ENCODE results near the gene CHST8. TPM values are rescaled to one million over a fixed set of nuclear protein-coding genes. Genes with fewer than 3 reads are reported as not detected.

The CHST8 gene
- total and polyA plus RNA-seq, 11 donors, result 0.10 to 0.88 (median 0.22) TPM; not detected in 3

DNA sequence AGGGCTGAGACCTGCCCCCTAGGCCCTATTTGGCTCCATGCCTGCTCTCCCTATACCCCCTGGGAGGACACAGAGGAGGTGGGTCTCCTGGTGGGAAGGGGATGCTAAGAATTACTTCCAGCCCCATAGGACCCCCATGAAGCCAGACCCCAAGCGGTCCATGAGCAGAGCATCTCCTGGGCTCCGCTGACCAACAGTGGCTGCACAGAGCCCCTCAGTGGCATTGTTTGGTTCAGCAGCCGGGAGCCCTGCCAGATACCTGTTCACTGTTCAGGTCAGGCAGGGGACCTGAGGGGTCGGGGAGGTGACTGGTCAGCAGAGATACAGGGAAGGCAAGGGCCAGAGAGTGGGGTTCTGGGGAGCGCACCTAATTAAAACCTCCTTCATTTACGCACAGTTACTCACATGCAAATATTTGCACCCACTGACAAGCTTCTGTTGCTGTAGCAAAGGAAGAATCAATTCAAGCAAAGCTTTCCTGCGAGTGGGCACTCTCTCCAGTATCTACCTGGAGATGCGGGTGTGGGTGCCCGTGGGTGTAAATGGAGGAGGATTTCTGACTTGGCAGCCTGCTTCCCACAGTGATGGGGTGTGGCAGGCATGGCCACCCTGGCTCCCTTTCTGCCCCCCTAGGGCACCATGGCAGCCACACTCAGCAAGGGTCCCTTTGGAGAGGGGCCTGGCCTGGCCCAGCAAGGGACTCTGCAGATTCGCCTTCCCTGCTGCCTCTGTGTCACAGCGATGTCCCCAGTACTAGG, 83.5 kb downstream of the CHST8 start:
- 71 to 77% (median 71%) methylated on average over 8 to 11 of the region's 11 CpGs for WGBS, 4 donors
- H3K9me3 ChIP-seq, result peaks cover 0 to 13% (median 0%) of the 10 kb centered on the region in 12 donors
- no peaks in the 10 kb centered on the region for H3K4me1 ChIP-seq
- H3K27me3 ChIP-seq, result no peaks in the 10 kb centered on the region
- intact Hi-C loops (cut with DNase I), result no loop called here
- no peak for ATAC-seq
- H3K27ac ChIP-seq, result no peak overlapping the region
- H3K4me3 ChIP-seq, result no peak overlapping the region
- no peak for TF ChIP-seq POLR2A (IDR thresholded peaks at IDR 0.05)
- TF ChIP-seq, protein P1, sequence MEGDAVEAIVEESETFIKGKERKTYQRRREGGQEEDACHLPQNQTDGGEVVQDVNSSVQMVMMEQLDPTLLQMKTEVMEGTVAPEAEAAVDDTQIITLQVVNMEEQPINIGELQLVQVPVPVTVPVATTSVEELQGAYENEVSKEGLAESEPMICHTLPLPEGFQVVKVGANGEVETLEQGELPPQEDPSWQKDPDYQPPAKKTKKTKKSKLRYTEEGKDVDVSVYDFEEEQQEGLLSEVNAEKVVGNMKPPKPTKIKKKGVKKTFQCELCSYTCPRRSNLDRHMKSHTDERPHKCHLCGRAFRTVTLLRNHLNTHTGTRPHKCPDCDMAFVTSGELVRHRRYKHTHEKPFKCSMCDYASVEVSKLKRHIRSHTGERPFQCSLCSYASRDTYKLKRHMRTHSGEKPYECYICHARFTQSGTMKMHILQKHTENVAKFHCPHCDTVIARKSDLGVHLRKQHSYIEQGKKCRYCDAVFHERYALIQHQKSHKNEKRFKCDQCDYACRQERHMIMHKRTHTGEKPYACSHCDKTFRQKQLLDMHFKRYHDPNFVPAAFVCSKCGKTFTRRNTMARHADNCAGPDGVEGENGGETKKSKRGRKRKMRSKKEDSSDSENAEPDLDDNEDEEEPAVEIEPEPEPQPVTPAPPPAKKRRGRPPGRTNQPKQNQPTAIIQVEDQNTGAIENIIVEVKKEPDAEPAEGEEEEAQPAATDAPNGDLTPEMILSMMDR (IDR thresholded peaks at IDR 0.05), result no peak
- peak in 1 of 5 donors; percentile 30 for DNase-seq
- no peaks in the 10 kb centered on the region for H3K36me3 ChIP-seq

DNA sequence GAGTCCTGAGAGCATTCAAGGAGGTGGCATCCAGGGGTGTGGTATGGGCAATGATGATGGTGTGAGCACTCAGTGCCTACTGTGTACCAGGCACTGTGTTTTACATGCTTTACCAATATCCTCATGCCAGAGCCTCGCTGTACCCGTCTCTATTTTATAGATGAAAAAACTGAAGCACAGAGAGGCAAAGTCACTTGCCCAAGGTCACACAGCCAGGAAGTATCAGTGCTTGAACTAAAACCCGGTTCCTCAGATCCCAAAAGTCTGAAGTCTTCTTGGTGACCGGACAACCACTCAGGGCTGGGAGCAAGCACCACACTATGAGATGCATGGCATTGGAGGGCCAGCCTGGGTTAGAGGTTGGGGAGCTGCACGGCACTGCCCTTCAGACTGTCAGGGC, 84.1 kb downstream of the CHST8 start:
- no peak for DNase-seq
- 79 to 86% (median 82%) methylated on average over 5 of the region's 5 CpGs for WGBS, 4 donors
- H3K4me3 ChIP-seq, result no peak overlapping the region
- H3K27me3 ChIP-seq, result peaks cover 0 to under 1% (median 0%) of the 10 kb centered on the region in 9 donors
- H3K27ac ChIP-seq, result no peak overlapping the region
- peaks cover 0 to 18% (median 2%) of the 10 kb centered on the region in 12 donors for H3K9me3 ChIP-seq
- H3K36me3 ChIP-seq, result no peaks in the 10 kb centered on the region
- no peak for ATAC-seq
- H3K4me1 ChIP-seq, result no peaks in the 10 kb centered on the region
- TF ChIP-seq, protein P1 (IDR thresholded peaks at IDR 0.05), result no peak
- no peak for TF ChIP-seq POLR2A (IDR thresholded peaks at IDR 0.05)
- intact Hi-C loops (cut with DNase I), result no loop called here

DNA sequence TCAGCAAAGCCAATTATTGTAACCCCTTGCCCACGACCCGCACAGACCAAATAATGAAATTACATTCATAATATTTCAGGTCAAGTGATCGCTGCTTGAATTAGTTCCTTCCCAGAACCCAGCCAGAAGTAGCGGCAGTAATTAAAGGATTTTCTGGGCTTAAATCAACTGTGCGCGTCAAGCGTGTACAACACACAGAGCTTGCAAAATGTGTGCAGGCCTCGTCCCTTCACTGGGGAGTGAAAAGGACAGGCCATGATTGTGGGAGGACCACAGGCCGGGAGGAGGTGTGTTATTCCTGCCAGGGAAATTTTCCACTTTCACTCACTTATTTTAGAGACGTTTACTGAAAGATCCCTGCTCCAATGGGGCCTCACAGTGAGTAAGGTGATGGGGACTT, 84.9 kb downstream of the CHST8 start:
- Histone ChIP-seq H3K27me3 (peaks cover 0 to 5% (median 0%) of the 10 kb centered on the region in 9 donors), H3K9me3 (peaks cover 0 to 19% (median 4%) of the 10 kb centered on the region in 12 donors), H3K27ac (no peak overlapping the region), H3K36me3 (no peaks in the 10 kb centered on the region), H3K4me3 (no peak overlapping the region), H3K4me1 (no peaks in the 10 kb centered on the region)
- DNase-seq (peak in 1 of 5 donors; percentile 7), ATAC-seq (no peak)
- WGBS, 4 donors, result 80 to 88% (median 81%) methylated on average over 10 of the region's 10 CpGs
- intact Hi-C loops (cut with DNase I), result no loop called here
- TF ChIP-seq, protein P1 (IDR thresholded peaks at IDR 0.05), result no peak
- no peak for TF ChIP-seq POLR2A (IDR thresholded peaks at IDR 0.05)

DNA sequence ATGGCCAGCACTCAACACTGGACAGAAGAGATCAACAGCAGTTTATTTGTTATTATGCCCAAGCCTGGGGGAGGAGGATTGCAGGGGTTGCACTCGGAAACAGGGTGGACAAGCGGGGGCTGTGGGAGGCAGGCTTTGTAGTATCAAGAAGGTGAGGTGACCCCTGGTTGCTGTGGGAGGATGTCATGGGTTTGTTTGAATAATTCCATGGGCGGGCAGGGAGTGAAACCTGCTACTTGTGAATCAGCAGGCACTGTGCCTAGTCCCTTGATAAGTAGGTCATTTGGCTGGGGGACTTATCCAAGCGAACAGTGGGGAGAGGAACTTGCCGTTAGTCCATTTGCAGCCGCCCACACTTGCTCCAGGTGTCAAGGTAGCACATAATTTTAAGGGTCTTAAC, 90.5 kb downstream of the CHST8 start:
- no peak overlapping the region for H3K27ac ChIP-seq
- H3K4me3 ChIP-seq, result no peak overlapping the region
- H3K36me3 ChIP-seq, result no peaks in the 10 kb centered on the region
- no peak for TF ChIP-seq POLR2A (IDR thresholded peaks at IDR 0.05)
- TF ChIP-seq, protein P1 (IDR thresholded peaks at IDR 0.05), result no peak
- ATAC-seq (no peak), DNase-seq (peak in 1 of 5 donors; percentile 40)
- peaks cover 0 to 5% (median 0%) of the 10 kb centered on the region in 9 donors for H3K27me3 ChIP-seq
- intact Hi-C loops (cut with DNase I), result no loop called here
- H3K4me1 ChIP-seq, result no peaks in the 10 kb centered on the region
- H3K9me3 ChIP-seq, result peaks cover 0 to 26% (median 7%) of the 10 kb centered on the region in 12 donors
- 47 to 64% (median 60%) methylated on average over 6 of the region's 6 CpGs for WGBS, 4 donors
